Measurements from ENCODE around the gene ZEB2.

Gene ZEB2

DNA sequence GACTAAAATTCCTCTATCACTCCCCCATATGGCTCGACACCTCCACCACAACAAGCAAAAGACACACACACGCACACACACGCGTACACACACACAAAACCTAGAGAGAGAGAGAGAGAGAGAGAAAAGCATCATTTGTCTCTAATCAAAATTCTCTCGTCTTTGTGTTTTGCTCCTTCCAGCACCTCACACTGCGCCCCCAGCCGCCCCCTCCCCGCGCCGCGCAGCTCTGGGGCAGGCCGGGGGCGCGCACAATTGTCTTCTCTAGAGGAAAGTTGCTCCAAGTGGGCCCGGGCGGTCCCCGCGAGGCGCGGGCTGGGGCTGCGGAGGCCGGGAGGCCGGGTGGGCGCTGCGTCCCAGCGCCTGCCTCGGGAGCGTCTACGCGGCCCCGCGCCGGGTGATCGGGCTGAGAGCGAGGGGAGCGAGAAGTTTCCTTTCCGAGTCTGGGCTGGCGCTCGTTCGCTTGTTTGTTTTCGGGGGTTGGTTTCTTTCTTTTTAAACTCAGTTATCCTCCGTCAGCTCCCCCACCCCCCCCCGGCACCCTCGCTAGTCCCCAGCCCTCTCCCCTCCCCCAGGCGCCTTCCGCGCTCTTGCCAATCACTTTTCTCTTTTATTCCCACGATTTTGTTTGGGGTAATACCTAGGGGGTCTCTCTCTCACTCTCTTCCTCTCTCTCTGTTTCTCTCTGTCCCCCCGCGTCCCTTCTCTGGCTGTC, 4.1 kb downstream of the ZEB2 start:
- peaks cover 25% of the 10 kb centered on the region for H3K36me3 ChIP-seq (ENCODE audit: insufficient read depth, low read length)
- H3K4me3 ChIP-seq (ENCODE audit: low read depth, low read length, poor library complexity, severe bottlenecking): peak overlapping the region; percentile 74
- H3F3A ChIP-seq (ENCODE audit: insufficient read depth, low read length): no peaks in the 10 kb centered on the region; the same call in 1 of the 2 replicates
- peak overlapping the region; percentile 72 for H3K4me2 ChIP-seq (ENCODE audit: low read length)
- H3K27ac ChIP-seq (ENCODE audit: low read depth, low read length, poor library complexity, severe bottlenecking): no peak overlapping the region
- no peaks in the 10 kb centered on the region for H4K20me1 ChIP-seq (ENCODE audit: insufficient read depth, low read length)
- no peaks in the 10 kb centered on the region for H3K9me2 ChIP-seq (ENCODE audit: low read depth, low read length)
- TF ChIP-seq CTCF (IDR thresholded peaks at IDR 0.05; ENCODE audit: low read length) (no peak), EZH2 (IDR thresholded peaks at IDR 0.05; ENCODE audit: borderline replicate concordance, low read length) (no peak)
- H3K79me2 ChIP-seq (ENCODE audit: insufficient read depth, low read length): peaks cover 21% of the 10 kb centered on the region
- H2AFZ ChIP-seq (ENCODE audit: low read length): no peak overlapping the region
- no peaks in the 10 kb centered on the region for H3K9me3 ChIP-seq (ENCODE audit: low read length)
- peak overlapping the region; percentile 87 for H3K9ac ChIP-seq (ENCODE audit: low read length)
- peaks cover 55% of the 10 kb centered on the region for H3K4me1 ChIP-seq (ENCODE audit: insufficient read depth, low read length, severe bottlenecking)
- no peaks in the 10 kb centered on the region for H3K27me3 ChIP-seq (ENCODE audit: insufficient read depth, low read length)

DNA sequence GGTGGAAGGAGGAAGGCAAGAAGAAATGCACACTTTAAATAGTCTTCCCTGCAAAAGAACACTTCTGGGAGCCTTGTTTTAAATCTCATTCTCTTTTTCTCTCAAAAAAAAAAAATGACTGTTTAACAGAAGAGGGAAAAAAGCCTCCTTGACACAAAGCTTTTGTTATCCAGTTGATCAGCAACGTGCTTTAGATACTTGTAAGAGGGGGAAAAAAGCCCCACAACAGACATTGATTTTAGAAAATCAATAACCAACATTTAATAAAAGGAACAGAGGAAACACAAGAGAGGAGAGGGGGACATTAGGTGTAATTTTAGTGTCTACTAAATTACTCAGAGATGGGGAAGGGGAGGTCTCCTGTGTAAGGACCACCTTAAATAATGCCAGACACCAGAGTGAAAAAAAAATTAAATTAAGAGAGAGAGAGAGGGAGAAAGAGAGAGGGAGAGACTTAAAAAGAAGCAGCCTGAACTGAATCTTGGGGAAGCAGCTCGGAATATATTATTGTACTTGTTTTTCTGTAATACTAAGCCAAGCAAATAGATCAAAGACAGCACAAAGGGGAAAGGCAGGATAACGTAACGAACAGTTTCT, 4.7 kb downstream of the ZEB2 start:
- Histone ChIP-seq H3K9me2 (ENCODE audit: low read depth, low read length) (no peaks in the 10 kb centered on the region), H3K27ac (ENCODE audit: low read depth, low read length, poor library complexity, severe bottlenecking) (no peak overlapping the region), H3K27me3 (ENCODE audit: insufficient read depth, low read length) (no peaks in the 10 kb centered on the region), H3K4me1 (ENCODE audit: insufficient read depth, low read length, severe bottlenecking) (peaks cover 57% of the 10 kb centered on the region), H4K20me1 (ENCODE audit: insufficient read depth, low read length) (no peaks in the 10 kb centered on the region), H3K36me3 (ENCODE audit: insufficient read depth, low read length) (peaks cover 25% of the 10 kb centered on the region), H3K9me3 (ENCODE audit: low read length) (no peaks in the 10 kb centered on the region), H3K4me3 (ENCODE audit: low read depth, low read length, poor library complexity, severe bottlenecking) (peak overlapping the region; percentile 74), H3K4me2 (ENCODE audit: low read length) (peak overlapping the region; percentile 72), H3K9ac (ENCODE audit: low read length) (peak overlapping the region; percentile 87), H2AFZ (ENCODE audit: low read length) (no peak overlapping the region), H3K79me2 (ENCODE audit: insufficient read depth, low read length) (peaks cover 21% of the 10 kb centered on the region), H3F3A (ENCODE audit: insufficient read depth, low read length) (no peaks in the 10 kb centered on the region)
- TF ChIP-seq EZH2 (IDR thresholded peaks at IDR 0.05; ENCODE audit: borderline replicate concordance, low read length): no peak

DNA sequence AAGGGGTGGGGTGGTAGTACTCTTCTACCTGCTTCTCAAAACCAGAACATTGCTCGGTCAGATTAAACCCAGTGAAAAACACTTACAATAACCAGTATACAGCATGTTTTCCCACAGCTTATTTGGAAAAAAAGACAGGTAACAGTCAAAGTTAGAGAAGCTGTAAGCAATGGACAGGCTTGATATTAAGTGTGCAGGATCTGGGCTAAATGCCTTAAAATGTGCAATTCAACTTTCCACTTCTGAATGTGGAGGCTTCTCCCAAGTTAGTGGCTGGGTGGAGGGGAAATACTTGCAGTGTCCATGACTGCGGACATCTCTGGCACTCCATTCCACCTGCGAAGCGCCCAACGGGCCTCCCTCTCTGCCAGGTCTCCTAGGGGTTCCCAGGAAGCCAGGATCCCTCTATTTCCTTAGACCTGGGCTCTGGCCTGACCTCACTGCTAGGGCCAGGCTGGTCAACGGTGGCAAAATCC, 5.3 kb downstream of the ZEB2 start:
- Histone ChIP-seq H3K4me2 (ENCODE audit: low read length) (peak overlapping the region; percentile 72), H3K79me2 (ENCODE audit: insufficient read depth, low read length) (peaks cover 18% of the 10 kb centered on the region), H3K9me3 (ENCODE audit: low read length) (no peaks in the 10 kb centered on the region), H3F3A (ENCODE audit: insufficient read depth, low read length) (no peaks in the 10 kb centered on the region), H2AFZ (ENCODE audit: low read length) (no peak overlapping the region), H3K27ac (ENCODE audit: low read depth, low read length, poor library complexity, severe bottlenecking) (no peak overlapping the region), H3K9me2 (ENCODE audit: low read depth, low read length) (no peaks in the 10 kb centered on the region), H3K27me3 (ENCODE audit: insufficient read depth, low read length) (no peaks in the 10 kb centered on the region), H3K4me1 (ENCODE audit: insufficient read depth, low read length, severe bottlenecking) (peaks cover 62% of the 10 kb centered on the region), H3K4me3 (ENCODE audit: low read depth, low read length, poor library complexity, severe bottlenecking) (peak overlapping the region; percentile 74), H3K36me3 (ENCODE audit: insufficient read depth, low read length) (peaks cover 25% of the 10 kb centered on the region), H4K20me1 (ENCODE audit: insufficient read depth, low read length) (no peaks in the 10 kb centered on the region), H3K9ac (ENCODE audit: low read length) (no peak overlapping the region)
- TF ChIP-seq CTCF (IDR thresholded peaks at IDR 0.05; ENCODE audit: low read length): no peak
- TF ChIP-seq EZH2 (IDR thresholded peaks at IDR 0.05; ENCODE audit: borderline replicate concordance, low read length): no peak
